Activated CD8-positive, alpha-beta T cell treated with anti-CD3 and anti-CD28 coated beads, Interleukin-2, amount 10 ng/mL, durations not matched to agents 7 days and 5 days (primary cell): ENCODE results near the gene CNDP2. TPM values are rescaled to one million over a fixed set of nuclear protein-coding genes. Genes with fewer than 3 reads are reported as not detected.

ENCODE experiments used
- ATAC-seq: fragments of 150-1000 bp; cut with Tn5 transposase; one replicate; pipeline ENCODE4 v1.10.0; 2021; ENCODE audit warnings: moderate library complexity
- CTCF ChIA-PET: fragments of 350-600 bp; sonication (Branson Sonifier 250); formaldehyde crosslinking; loops from one replicate; lab custom pipeline; 2021; ENCODE audit warnings: antibody characterized with exemption; lab: Charles Lee
- POLR2A ChIA-PET: fragments of 350-600 bp; sonication (Branson Sonifier 250); formaldehyde crosslinking; loops from one replicate; lab custom pipeline; 2021; ENCODE audit warnings: antibody characterized with exemption; lab: Charles Lee
- DNase-seq: peaks from one replicate; pipeline ENCODE4 v3.0.0-alpha.2; 2020
- H3K27ac Mint-ChIP-seq: one replicate; pipeline ENCODE4 v1.8.0; 2021; ENCODE audit warnings: mild to moderate bottlenecking, mixed read lengths
- H3K27me3 Mint-ChIP-seq: one replicate; pipeline ENCODE4 v1.8.0; 2021; ENCODE audit warnings: low read depth, mixed read lengths
- H3K36me3 Mint-ChIP-seq: one replicate; pipeline ENCODE4 v1.8.0; 2021; ENCODE audit warnings: low read depth, mixed read lengths
- H3K4me1 Mint-ChIP-seq: one replicate; pipeline ENCODE4 v1.8.0; 2021; ENCODE audit warnings: low read depth, mixed read lengths
- H3K4me3 Mint-ChIP-seq: one replicate; pipeline ENCODE4 v1.8.0; 2021; ENCODE audit warnings: mild to moderate bottlenecking, mixed read lengths
- H3K9me3 Mint-ChIP-seq: one replicate; pipeline ENCODE4 v1.8.0; 2022; ENCODE audit warnings: mixed read lengths; ENCODE audit not compliant: insufficient read depth
- total RNA-seq, 2 experiments: library from RNA; stranded (reverse); gene quantifications; one replicate each; pipeline ENCODE4 v1.2.3, GENCODE V29; 2021

CNDP2 gene
- total RNA-seq, 2 experiments from 2014 or later = 131 to 144 TPM

DNA sequence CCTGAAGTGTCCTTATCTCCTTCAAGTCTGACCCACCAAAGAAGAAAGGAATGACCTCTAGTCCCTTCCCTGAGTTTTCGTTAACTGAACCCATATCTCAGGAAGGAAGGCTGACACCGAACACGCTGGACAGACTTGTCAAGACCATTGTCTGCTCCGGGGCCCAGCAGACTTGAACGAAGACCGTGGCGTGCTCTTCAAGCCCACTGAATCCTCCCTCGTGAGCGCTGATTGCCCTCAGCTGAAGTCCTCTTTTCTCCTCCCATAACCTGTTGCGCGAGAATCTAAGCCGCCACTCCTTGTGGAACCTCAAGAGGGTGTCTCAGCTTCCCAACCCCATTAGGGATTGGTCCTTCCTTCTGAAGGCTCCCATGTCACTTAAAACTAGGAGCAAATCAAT lies 37.5 kb downstream of the CNDP2 start:
- ATAC-seq (no peak), DNase-seq (no peak)
- H3K4me1 Mint-ChIP-seq = no peaks in the 10 kb centered on the region
- peaks cover 14% of the 10 kb centered on the region for H3K27me3 Mint-ChIP-seq
- POLR2A ChIA-PET = no interaction called here
- no peak overlapping the region for H3K4me3 Mint-ChIP-seq
- H3K9me3 Mint-ChIP-seq = no peaks in the 10 kb centered on the region
- H3K27ac Mint-ChIP-seq = no peak overlapping the region
- H3K36me3 Mint-ChIP-seq = no peaks in the 10 kb centered on the region
- CTCF ChIA-PET = no interaction called here

DNA sequence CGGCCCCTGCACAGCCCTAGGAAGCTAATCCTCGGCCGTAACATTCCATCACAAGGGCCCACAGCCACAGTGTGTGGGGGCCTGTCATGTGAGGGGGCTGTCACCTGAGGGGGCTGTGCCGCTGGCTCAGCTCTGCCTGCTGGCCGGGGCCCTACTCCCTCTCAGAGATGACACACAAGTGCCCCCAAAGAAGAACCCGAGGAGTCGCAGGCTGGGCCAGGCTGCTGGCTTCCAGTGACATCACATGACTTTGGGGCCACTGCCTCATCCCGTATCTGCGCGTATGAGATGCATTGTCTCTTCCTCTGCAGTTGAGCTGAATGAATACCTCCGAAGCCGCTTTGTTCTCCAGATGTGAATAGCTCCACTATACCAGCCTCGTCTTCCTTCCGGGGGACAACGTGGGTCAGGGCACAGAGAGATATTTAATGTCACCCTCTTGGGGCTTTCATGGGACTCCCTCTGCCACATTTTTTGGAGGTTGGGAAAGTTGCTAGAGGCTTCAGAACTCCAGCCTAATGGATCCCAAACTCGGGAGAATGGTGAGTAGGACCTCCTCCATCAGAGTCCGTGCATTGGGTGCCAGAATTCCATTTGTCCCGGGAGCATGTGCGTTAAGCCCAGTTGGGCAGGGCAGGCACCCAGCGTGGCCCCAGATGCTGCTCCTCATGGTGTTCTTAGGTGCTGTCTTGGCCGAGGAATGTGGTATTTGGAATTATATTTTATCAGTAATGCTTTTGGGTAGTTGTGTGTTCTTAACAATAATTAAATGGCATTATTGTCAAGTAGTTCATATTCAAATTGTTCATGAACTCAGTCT lies 38.2 kb downstream of the CNDP2 start, which contains the start of gene CNDP1:
Gene CNDP1, plus strand, starts transcription at position 351 of the 820 bp plus-strand sequence. Its CDS starts 168 bp downstream, at position 519.
- ATAC-seq (no peak), DNase-seq (no peak)
- Mint-ChIP-seq H3K9me3 (no peaks in the 10 kb centered on the region), H3K27me3 (peaks cover 10% of the 10 kb centered on the region), H3K4me3 (no peak within 1 kb of the TSS), H3K36me3 (no peaks in the 10 kb centered on the region), H3K27ac (no peak within 1 kb of the TSS), H3K4me1 (no peaks in the 10 kb centered on the region)
- ChIA-PET POLR2A (no interaction called here), CTCF (no interaction called here)

DNA sequence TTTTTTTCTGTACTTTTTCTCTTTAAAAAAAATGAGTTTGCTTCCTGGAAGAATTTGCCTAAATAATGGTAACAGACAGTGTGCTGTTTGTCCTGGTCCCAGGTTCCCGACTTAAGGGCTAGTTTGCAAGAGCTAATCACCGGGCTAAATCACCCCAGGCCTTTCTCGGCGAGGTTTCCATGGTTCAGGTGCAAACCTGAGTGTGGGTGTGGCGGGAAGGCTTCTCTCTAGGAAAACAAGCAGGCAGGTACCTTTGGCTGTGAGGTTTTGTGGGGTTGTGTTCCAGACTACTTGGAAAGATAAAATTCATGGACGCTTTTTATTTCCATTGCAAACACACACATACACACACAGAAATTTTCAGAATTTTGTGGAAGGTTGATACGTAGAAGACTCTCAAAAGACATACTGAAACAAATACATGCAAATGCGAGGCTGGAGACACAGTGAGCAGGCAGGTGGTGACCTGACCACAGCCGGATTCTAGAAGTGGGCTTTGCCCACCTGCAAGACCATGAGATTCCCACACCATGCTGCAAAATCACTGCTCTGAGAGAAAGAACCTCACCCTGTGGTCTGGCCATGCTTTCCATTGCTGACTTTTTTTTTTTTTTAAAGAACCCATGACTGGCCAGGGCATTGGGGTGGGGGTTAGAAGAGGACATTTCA lies 39.0 kb downstream of the CNDP2 start:
- no peaks in the 10 kb centered on the region for H3K36me3 Mint-ChIP-seq
- H3K27me3 Mint-ChIP-seq = peaks cover 10% of the 10 kb centered on the region
- ChIA-PET POLR2A (no interaction called here), CTCF (no interaction called here)
- no peaks in the 10 kb centered on the region for H3K4me1 Mint-ChIP-seq
- DNase-seq (no peak), ATAC-seq (no peak)
- no peaks in the 10 kb centered on the region for H3K9me3 Mint-ChIP-seq
- H3K4me3 Mint-ChIP-seq = no peak overlapping the region
- no peak overlapping the region for H3K27ac Mint-ChIP-seq

DNA sequence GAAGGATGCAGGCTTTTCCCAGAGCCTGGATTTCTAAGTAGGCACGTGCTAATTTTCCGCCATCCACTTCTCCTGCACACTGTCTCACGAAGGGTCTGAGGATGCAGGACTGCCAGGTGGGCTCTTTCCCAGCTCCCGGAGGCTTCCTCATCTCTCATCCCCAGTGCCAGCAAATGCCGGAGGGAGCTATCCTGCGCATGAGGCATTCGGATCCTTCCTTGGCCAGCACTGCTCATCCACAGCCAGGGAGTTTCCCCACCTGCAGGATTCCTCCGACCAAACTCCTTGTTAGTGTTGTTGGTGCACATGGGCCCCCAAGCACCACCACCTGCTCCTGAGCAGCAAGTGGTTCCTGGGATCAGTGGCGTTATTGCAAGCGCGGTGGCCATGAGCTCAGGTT lies 43.1 kb downstream of the CNDP2 start:
- H3K9me3 Mint-ChIP-seq = no peaks in the 10 kb centered on the region
- no peaks in the 10 kb centered on the region for H3K36me3 Mint-ChIP-seq
- no peak for DNase-seq
- no peak overlapping the region for H3K27ac Mint-ChIP-seq
- CTCF ChIA-PET = no interaction called here
- peaks cover 10% of the 10 kb centered on the region for H3K27me3 Mint-ChIP-seq
- H3K4me3 Mint-ChIP-seq = no peak overlapping the region
- POLR2A ChIA-PET = no interaction called here
- no peaks in the 10 kb centered on the region for H3K4me1 Mint-ChIP-seq
- no peak for ATAC-seq

DNA sequence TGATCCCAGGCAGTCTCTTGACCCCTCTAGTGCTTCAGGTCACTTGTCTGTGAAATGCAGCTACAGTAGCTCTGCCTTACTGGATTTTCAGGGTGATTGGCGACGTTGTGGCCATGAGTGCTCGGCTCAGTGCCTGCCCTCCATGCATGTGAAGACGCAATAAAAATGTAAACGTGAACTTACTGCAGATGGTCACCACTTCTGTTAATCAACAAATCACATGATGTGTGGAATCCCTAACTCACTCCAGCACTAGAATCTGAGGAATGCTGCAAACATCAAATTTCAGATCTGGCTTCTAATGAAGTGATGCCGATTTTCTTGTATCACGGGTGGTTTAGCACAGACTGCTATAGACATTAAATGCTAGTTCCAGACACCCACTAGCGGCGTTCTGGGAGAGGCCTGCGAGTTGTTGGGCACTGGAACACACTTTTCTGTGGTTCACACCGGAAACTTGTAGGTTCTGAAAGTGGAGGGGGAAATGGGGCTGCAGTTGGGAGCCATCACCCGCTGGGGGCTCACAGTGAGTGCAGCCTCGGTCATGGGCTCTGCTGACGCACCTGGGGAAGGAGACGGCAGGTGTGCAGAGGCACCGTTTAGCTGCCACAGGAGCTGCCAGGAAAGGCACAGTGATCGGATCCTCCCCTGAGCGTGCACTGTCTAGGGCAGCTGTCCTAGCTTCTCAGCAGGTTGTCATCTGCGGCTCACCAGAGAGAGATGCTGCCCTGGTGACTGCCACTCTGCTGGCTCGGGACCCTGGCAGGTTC lies 44.7 kb downstream of the CNDP2 start:
- H3K27me3 Mint-ChIP-seq = peaks cover 10% of the 10 kb centered on the region
- CTCF ChIA-PET = interaction anchor here (1.7 kb wide), 1 partner anchor 11 kb away, joined by 6 read pairs; no protein-coding TSS in a partner anchor
- H3K27ac Mint-ChIP-seq = no peak overlapping the region
- DNase-seq = no peak
- H3K4me3 Mint-ChIP-seq = no peak overlapping the region
- POLR2A ChIA-PET = no interaction called here
- H3K4me1 Mint-ChIP-seq = no peaks in the 10 kb centered on the region
- no peaks in the 10 kb centered on the region for H3K36me3 Mint-ChIP-seq
- no peaks in the 10 kb centered on the region for H3K9me3 Mint-ChIP-seq
- no peak for ATAC-seq

DNA sequence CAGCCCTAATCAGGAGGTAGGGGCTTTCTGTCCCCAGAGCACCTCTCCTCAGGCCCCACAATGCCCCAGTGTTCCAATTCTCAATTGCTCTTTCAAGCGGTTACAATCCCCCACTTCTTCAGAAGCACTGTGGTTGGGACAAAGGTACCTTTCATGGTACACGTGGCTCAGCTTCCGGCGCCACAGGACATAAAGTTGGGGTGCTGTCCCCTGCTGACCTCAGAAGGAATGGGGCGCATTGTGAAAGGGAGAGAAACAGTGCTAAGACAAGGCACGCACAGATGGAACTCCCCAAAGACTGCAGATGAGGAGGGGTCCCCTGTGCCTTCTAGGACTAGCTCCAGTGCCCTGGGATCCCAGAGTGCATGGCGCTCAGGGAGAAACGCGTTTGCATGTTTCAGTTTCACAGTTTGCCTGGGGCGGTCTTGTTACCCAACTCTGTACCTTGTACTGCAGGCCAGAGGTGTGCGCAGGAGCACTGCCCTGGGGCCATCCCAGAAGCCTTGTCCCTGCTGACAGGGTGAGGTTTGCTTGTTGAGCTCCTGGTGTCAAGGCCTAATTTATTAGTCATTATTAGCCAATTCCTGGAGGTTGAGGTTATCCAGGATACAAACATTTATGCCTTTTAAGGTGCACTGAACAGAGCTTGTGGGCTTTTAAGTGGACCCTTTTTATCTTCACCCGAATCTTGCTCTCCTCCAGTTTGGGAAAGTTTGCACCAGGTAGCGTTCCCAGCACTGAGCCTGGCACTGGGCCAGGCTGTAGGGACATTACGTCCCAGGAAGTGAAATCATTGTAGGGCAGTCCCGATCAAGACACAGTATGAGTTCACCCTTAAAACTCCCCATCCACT lies 45.8 kb downstream of the CNDP2 start:
- CTCF ChIA-PET = interaction anchor here (1.7 kb wide), 1 partner anchor 10 kb away, joined by 6 read pairs; no protein-coding TSS in a partner anchor
- POLR2A ChIA-PET = no interaction called here
- DNase-seq (no peak), ATAC-seq (no peak)
- H3K4me1 Mint-ChIP-seq = no peaks in the 10 kb centered on the region
- H3K36me3 Mint-ChIP-seq = no peaks in the 10 kb centered on the region
- H3K4me3 Mint-ChIP-seq = no peak overlapping the region
- no peak overlapping the region for H3K27ac Mint-ChIP-seq
- peaks cover 3% of the 10 kb centered on the region for H3K27me3 Mint-ChIP-seq
- H3K9me3 Mint-ChIP-seq = no peaks in the 10 kb centered on the region

DNA sequence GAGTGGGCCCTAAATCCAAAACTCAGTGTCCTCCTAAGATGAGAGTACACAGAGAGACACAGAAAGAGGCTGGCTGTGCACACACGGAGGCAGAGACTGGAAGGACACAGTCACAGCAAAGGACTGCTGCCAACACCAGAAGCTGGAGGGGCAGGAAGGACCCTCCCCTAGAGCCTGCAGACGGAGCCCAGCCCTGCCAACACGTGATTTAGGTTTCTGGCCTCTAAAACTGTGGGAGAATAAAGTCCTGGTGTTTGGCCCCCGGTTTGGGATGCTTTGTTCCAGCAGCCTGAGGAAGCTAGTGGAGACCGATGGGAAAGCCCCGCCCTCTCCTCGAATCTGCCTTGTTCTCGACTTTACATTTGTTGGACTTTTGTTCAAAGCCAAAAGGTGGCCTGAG lies 48.7 kb downstream of the CNDP2 start:
- POLR2A ChIA-PET = no interaction called here
- H3K36me3 Mint-ChIP-seq = no peaks in the 10 kb centered on the region
- CTCF ChIA-PET = no interaction called here

DNA sequence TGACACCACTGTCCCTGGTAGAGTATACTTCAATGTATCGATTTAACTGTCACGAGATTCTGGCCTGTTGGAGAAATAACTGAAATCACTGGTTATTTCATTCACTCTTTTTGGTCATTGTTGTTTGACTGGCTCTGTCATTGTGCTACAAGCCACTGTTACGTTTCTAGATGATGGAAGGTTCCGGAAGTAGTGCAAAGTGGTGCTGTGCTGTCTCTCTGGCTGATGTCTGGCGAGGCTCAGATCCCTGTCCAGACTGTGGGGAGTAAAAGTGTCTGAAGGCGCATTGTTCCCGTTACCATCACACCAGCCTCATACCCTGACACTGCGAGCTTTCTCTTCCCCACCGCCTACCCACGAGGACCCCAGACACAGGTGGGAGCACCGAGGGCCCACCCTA lies 49.8 kb downstream of the CNDP2 start:
- ChIA-PET CTCF (no interaction called here), POLR2A (no interaction called here)
- ATAC-seq = no peak

More for the DNA sequence above, 48.7 kb downstream of the CNDP2 start:
- ATAC-seq = no peak
- DNase-seq = no peak
- Mint-ChIP-seq H3K27ac (no peak overlapping the region), H3K4me1 (peaks cover 5% of the 10 kb centered on the region), H3K9me3 (peaks cover 16% of the 10 kb centered on the region), H3K4me3 (no peak overlapping the region), H3K27me3 (no peaks in the 10 kb centered on the region)

DNA sequence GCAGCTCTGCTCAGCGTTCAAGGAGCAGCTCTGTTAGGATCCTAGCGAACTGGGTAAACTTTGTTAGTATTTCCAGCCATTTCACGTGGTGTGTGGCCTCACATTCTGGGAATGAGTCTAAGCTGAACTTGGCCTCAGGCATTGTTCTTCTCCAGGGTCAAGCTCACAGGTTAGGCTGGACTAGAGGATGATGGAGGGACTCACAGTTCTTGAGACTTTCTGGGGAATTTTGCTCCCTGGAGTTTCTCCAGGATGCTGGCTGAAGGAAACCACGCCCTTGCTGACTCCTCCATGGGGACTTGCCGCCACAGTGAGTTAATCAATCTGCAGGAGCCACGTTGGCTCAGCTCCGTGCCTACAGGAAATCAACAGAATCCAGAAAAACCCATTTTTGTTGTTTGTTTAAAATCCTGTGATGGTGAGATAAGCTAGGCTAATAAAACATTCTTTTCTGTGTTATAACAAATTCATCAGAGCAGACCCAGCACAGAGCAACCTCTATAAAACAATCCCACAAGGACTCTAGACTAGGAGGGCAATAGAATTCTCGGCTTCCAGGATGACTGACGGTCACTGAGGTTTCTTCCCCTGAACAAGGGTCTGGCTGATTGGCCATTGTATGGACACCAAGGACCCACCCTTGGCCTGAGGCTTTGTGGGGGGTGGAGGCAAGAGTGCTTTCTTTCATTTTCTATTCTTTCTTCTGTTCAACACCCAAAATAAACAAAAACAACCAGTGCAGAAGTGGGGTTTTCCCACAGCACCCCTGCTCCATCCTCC lies 50.8 kb downstream of the CNDP2 start:
- no peak for DNase-seq
- H3K27ac Mint-ChIP-seq = no peak overlapping the region
- CTCF ChIA-PET = no interaction called here

More for the DNA sequence above, 49.8 kb downstream of the CNDP2 start:
- H3K36me3 Mint-ChIP-seq = no peaks in the 10 kb centered on the region
- no peak overlapping the region for H3K4me3 Mint-ChIP-seq
- no peak for DNase-seq
- H3K27me3 Mint-ChIP-seq = no peaks in the 10 kb centered on the region
- peaks cover 5% of the 10 kb centered on the region for H3K4me1 Mint-ChIP-seq
- no peak overlapping the region for H3K27ac Mint-ChIP-seq
- peaks cover 16% of the 10 kb centered on the region for H3K9me3 Mint-ChIP-seq

DNA sequence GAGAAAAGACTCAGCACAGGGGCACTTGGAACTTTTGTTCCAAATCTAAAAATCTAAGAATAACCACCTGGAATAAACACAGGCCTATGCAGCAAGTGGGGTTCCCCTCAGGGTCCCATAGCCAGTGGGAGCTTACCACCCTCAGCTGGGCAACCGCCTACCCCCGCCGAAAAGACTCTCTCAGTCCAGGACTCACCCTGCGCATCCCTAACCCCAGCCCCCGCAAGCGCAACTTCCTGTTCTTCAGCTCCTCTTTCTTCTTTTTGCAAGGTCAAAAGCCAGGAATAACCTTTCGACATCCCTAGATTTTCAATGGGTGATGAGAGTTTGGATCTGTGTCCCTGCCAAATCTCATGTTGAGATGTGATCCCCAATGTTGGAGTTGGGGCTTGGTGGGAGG lies 51.7 kb downstream of the CNDP2 start:
- Mint-ChIP-seq H3K27ac (no peak overlapping the region), H3K27me3 (peaks cover 2% of the 10 kb centered on the region), H3K36me3 (no peaks in the 10 kb centered on the region), H3K4me1 (peaks cover 5% of the 10 kb centered on the region), H3K9me3 (peaks cover 16% of the 10 kb centered on the region), H3K4me3 (no peak overlapping the region)
- no peak for DNase-seq
- ATAC-seq = no peak
- ChIA-PET POLR2A (no interaction called here), CTCF (interaction anchor here (0.6 to 1.1 kb wide), 2 partner anchors 55 to 238 kb away, joined by 3 read pairs; no protein-coding TSS in a partner anchor)

More for the DNA sequence above, 50.8 kb downstream of the CNDP2 start:
- Mint-ChIP-seq H3K9me3 (peaks cover 16% of the 10 kb centered on the region), H3K36me3 (no peaks in the 10 kb centered on the region), H3K4me3 (no peak overlapping the region), H3K4me1 (peaks cover 5% of the 10 kb centered on the region), H3K27me3 (no peaks in the 10 kb centered on the region)
- no peak for ATAC-seq
- POLR2A ChIA-PET = no interaction called here
